ENCODE results near the gene ATP2A1. TPM values are rescaled to one million over a fixed set of nuclear protein-coding genes. Genes with fewer than 3 reads are reported as not detected.

The ATP2A1 gene
- total RNA-seq: 0.16 and 0.43 TPM in 2 replicates

DNA sequence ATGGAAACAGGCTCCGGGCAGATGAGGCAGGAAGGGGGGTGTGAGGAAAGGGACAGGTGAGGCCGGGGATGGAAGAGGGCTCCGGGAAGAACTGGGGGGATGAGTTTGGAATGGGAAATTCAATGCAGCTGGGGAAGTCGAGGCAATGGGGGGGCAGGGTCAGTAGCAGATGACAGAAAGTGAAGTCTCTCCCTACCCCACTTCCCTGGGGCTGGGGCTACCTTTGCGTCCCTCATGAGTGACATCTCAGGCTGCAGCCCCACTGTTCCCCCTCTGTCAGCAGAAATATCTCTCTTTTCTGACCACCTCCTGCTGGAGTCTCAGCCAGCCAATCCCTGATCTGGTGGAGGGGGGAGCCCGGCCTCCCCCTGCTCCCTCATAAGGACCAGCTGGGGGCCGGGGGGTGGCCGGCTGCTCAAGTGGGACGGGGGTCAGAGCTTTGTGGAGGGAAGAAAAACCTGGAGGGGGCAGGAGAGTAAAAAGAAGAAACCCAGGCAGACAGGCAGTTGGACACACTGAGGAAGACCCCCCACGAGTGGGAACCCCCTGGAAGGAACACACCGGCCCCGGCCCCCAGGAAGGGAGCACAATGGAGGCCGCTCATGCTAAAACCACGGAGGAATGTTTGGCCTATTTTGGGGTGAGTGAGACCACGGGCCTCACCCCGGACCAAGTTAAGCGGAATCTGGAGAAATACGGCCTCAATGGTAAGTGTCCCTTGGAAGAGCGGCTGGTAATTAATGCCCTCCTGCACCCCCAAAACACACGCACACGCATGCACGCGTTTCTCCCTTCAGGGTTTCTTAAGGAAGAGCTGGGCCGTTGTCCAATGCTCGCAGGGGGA, at the start of gene ATP2A1:
ATP2A1 (plus strand) TSS at position 406 of the 844 bp plus-strand sequence; CDS start at position 590, 184 bp downstream.

DNA sequence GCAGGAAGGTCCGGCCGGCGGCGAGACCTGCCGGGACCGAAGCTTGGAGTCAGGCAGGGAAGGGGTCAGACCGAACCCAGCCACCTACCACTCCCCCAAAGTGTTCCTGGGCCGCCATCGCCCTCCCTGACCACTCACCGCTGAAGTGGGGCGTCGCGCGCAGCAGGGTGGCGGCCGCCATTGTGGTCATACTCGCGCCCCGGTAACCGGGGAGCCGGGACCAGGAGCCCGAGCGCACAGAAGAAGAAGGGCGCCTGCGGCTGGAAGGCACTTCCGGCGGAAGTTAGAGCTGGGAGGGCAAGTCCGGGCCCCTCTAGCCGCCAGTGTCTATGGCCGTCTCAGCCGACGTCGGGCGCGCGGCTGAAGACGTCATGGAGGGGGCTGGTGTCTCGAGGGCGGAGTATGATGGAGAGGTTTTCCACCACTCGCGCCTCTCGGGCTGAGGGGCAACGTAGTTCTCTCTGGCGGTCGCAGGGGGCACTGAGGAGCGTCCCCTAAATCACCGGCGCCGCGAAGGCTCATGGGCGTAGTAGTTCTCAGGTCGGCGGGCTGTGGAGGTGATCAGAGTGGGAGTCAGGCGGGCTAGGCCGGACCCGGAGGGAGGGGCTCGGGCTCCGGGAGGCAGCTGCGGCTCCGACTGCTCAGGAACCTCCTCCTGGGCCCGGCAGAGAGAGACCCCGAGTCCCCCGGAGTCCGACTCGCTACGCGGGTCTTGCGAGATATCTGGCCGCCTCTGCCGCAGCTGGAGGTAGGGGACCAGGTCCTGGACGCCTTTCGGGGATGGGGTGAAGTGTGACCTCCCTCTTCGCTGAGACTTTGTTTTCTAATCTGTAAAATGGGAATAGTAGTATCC, 32.0 kb upstream of the ATP2A1 start, which contains the start of gene TUFM:
TUFM (minus strand) TSS at position 269 of the 853 bp plus-strand sequence; CDS start at position 190, 79 bp downstream.

DNA sequence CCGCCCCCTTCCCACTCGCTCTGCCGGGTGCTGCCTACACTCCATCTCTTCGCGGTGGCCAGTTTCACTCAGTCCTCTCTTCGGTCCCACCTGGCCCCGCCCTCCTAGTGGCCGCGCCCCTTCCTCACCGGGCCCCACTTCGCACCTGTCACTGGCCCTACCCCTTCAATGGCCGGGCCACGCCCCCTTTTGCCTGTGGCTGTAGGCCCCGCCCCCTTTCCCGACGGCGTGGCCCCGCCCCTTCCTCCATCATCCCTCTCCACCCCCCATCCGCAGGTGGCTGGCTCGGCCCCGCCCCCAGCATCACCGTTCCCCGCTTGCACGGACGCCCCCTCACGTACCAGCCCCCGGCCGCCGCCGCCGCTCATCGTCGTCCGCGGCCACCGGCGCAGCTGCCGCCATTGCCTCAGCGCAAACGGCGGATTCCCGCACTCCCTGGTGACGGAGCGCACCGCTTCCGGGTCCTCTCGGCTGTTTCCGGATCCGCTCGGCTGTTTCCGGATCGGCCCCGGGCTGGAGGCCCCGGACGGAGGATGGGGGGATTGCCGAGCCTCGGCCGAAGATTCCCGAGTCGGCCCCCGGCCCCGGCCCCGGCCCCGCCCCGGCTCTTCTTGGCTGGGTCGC, 46.6 kb downstream of the ATP2A1 start, which contains the start of gene RABEP2:
RABEP2 (minus strand) TSS at position 477 of the 624 bp plus-strand sequence; CDS start at position 402, 75 bp downstream.

DNA sequence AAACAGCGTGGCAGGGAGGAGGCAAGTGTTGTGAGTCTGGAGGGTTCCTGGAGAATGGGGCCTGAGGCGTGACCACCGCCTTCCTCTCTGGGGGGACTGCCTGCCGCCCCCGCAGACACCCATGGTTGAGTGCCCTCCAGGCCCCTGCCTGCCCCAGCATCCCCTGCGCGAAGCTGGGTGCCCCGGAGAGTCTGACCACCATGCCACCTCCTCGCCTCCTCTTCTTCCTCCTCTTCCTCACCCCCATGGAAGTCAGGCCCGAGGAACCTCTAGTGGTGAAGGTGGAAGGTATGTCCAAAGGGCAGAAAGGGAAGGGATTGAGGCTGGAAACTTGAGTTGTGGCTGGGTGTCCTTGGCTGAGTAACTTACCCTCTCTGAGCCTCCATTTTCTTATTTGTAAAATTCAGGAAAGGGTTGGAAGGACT, 53.5 kb downstream of the ATP2A1 start, which contains the start of gene CD19:
CD19 (plus strand) TSS at position 171 of the 425 bp plus-strand sequence; CDS start at position 201, 30 bp downstream.

DNA sequence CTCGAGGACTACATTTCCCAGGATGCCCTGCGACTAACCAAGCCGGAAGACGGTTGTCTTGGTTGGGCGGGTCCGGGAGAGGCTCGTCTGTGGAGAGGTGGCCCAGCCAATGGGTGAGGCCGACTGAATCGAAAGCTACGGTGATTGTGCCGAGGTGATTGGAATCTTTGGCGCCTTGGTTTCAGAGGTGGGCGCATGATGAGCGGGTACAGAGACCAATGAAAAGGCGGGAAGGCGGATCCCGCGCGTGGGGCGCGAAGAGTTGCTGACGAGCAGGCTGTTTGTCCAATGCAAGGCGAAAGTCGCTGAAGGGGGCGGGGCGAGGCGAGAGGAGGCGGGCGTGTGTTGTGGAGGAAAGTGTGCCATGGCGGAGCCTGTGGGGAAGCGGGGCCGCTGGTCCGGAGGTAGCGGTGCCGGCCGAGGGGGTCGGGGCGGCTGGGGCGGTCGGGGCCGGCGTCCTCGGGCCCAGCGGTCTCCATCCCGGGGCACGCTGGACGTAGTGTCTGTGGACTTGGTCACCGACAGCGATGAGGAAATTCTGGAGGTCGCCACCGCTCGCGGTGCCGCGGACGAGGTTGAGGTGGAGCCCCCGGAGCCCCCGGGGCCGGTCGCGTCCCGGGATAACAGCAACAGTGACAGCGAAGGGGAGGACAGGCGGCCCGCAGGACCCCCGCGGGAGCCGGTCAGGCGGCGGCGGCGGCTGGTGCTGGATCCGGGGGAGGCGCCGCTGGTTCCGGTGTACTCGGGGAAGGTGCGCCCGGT, 72.5 kb downstream of the ATP2A1 start, which contains the start of gene NFATC2IP:
NFATC2IP (plus strand) TSS at position 290 of the 762 bp plus-strand sequence; CDS start at position 365, 75 bp downstream.

Other genes starting within 250 kb of the ATP2A1 start
- gene NPIPB8, start 240.4 kb upstream of the ATP2A1 start, total RNA-seq: not detected in 2 replicates
- 120 and 238 TPM in 2 replicates for gene EIF3C, start 167.0 kb upstream of the ATP2A1 start, total RNA-seq
- gene NPIPB9, start 126.7 kb upstream of the ATP2A1 start, total RNA-seq: 2.4 TPM in 1 of 2 replicates, not detected in the other
- 28.1 and 32.5 TPM in 2 replicates for gene ATXN2L, start 55.5 kb upstream of the ATP2A1 start, total RNA-seq
- 105 and 111 TPM in 2 replicates for gene TUFM, start 32.1 kb upstream of the ATP2A1 start, total RNA-seq
- gene SH2B1, start 14.6 kb upstream of the ATP2A1 start, total RNA-seq: 12.2 and 13.2 TPM in 2 replicates
- gene RABEP2, start 46.8 kb downstream of the ATP2A1 start, total RNA-seq: 35.1 and 35.5 TPM in 2 replicates
- not detected in 2 replicates for gene CD19, start 53.5 kb downstream of the ATP2A1 start, total RNA-seq
- gene NFATC2IP, start 72.4 kb downstream of the ATP2A1 start, total RNA-seq: 8.8 and 12.9 TPM in 2 replicates
- 25.5 and 29.0 TPM in 2 replicates for gene SPNS1, start 96.3 kb downstream of the ATP2A1 start, total RNA-seq
- 0.47 and 1.1 TPM in 2 replicates for gene LAT, start 106.6 kb downstream of the ATP2A1 start, total RNA-seq

All from bronchial smooth muscle cell (primary cell).